Liver (tissue), 9 donors: ENCODE measurements around the gene RPH3AL. TPM values are rescaled to one million over a fixed set of nuclear protein-coding genes. Genes with fewer than 3 reads are reported as not detected.

Experiments used
- DNase-seq: peaks from one replicate; pipeline ENCODE4 v3.0.0-alpha.2; 2017; ENCODE audit warnings: low spot score
- H3K27ac ChIP-seq, 2 donors: one replicate each; pipeline ENCODE4 v1.7.0; 2013; ENCODE audit warnings: inconsistent platforms in 2 of 2, low read length in 2 of 2, control low read depth in 1 of 2, low read depth in 1 of 2, mild to moderate bottlenecking in 1 of 2
- H3K27me3 ChIP-seq, 4 donors: one replicate each; pipeline versions ENCODE4 v1.6.1 to v1.7.0; 2013; ENCODE audit warnings: low read length in 3 of 4, inconsistent platforms in 1 of 4, mild to moderate bottlenecking in 1 of 4, moderate library complexity in 1 of 4; ENCODE audit not compliant: control insufficient read depth in 4 of 4, insufficient read depth in 4 of 4
- H3K36me3 ChIP-seq, 4 donors: one replicate each; pipeline versions ENCODE4 v1.6.1 to v1.7.0; 2013; ENCODE audit warnings: low read length in 3 of 4, mild to moderate bottlenecking in 3 of 4, low read depth in 1 of 4, moderate library complexity in 1 of 4; ENCODE audit not compliant: control insufficient read depth in 4 of 4, insufficient read depth in 3 of 4
- H3K4me1 ChIP-seq, 4 donors: one replicate each; pipeline versions ENCODE4 v1.6.1 to v1.7.0; 2013; ENCODE audit warnings: low read length in 3 of 4, mild to moderate bottlenecking in 3 of 4, moderate library complexity in 1 of 4; ENCODE audit not compliant: control insufficient read depth in 4 of 4, insufficient read depth in 4 of 4
- H3K4me3 ChIP-seq, 3 donors: one replicate each; pipeline versions ENCODE4 v1.6.1 to v1.7.0; 2013; ENCODE audit warnings: low read length in 3 of 3, control low read depth in 1 of 3, low read depth in 1 of 3, mild to moderate bottlenecking in 1 of 3
- H3K9ac ChIP-seq, 2 donors: one replicate each; pipeline ENCODE4 v1.7.0; 2013; ENCODE audit warnings: low read length in 2 of 2, mild to moderate bottlenecking in 2 of 2, moderate library complexity in 2 of 2, control low read depth in 1 of 2, low read depth in 1 of 2
- H3K9me3 ChIP-seq, 4 donors: one replicate each; pipeline versions ENCODE4 v1.6.1 to v1.7.0; 2013; ENCODE audit warnings: low read length in 3 of 4; ENCODE audit not compliant: control insufficient read depth in 4 of 4
- CTCF ChIP-seq: fragments of 150-350 bp; IDR thresholded peaks from 2 replicates; pipeline ENCODE4 v1.5.1; 2017; ENCODE audit warnings: improper control_type of control experiment, low read depth, low read length; ENCODE audit not compliant: missing input control
- EGR1 ChIP-seq, 2 donors: IDR thresholded peaks; 2 replicates each; pipeline ENCODE4 v1.6.1; 2016 to 2018; ENCODE audit warnings: antibody characterized with exemption in 2 of 2, low read depth in 2 of 2
- FOXA1 ChIP-seq: IDR thresholded peaks from 2 replicates; pipeline ENCODE4 v1.6.1; 2016; ENCODE audit warnings: antibody characterized with exemption
- FOXA2 ChIP-seq: IDR thresholded peaks from 2 replicates; pipeline ENCODE4 v1.6.1; 2016; ENCODE audit warnings: antibody characterized with exemption
- GABPA ChIP-seq, 2 donors: IDR thresholded peaks in 1 of 2; conservative IDR thresholded peaks in 1 of 2; 2 replicates each; pipeline ENCODE4 v1.6.1; 2016; ENCODE audit warnings: antibody characterized with exemption in 2 of 2, mild to moderate bottlenecking in 1 of 2, moderate library complexity in 1 of 2
- HNF4A ChIP-seq, 2 donors: conservative IDR thresholded peaks; 2 replicates each; pipeline ENCODE4 v1.6.1; 2016; ENCODE audit warnings: antibody characterized with exemption in 2 of 2, mild to moderate bottlenecking in 2 of 2
- HNF4G ChIP-seq: IDR thresholded peaks from 2 replicates; pipeline ENCODE4 v1.6.1; 2016; ENCODE audit warnings: antibody characterized with exemption
- JUND ChIP-seq, 2 donors: IDR thresholded peaks; 2 replicates each; pipeline ENCODE4 v1.6.1; 2016; ENCODE audit warnings: antibody characterized with exemption in 2 of 2
- MAX ChIP-seq: IDR thresholded peaks from 2 replicates; pipeline ENCODE4 v1.6.1; 2016; ENCODE audit warnings: antibody characterized with exemption
- NR2F2 ChIP-seq: IDR thresholded peaks from 2 replicates; pipeline ENCODE4 v1.6.1; 2016; ENCODE audit warnings: antibody characterized with exemption
- RAD21 ChIP-seq, 2 donors: IDR thresholded peaks; 2 replicates each; pipeline ENCODE4 v1.6.1; 2016; ENCODE audit warnings: antibody characterized with exemption in 2 of 2, mild to moderate bottlenecking in 2 of 2
- REST ChIP-seq: IDR thresholded peaks from 2 replicates; pipeline ENCODE4 v1.6.1; 2016; ENCODE audit warnings: antibody characterized with exemption, mild to moderate bottlenecking
- RXRA ChIP-seq, 2 donors: IDR thresholded peaks; 2 replicates each; pipeline ENCODE4 v1.6.1; 2017 to 2018; ENCODE audit warnings: antibody characterized with exemption in 2 of 2, mild to moderate bottlenecking in 1 of 2
- SP1 ChIP-seq: IDR thresholded peaks from 2 replicates; pipeline ENCODE4 v1.6.1; 2018; ENCODE audit warnings: antibody characterized with exemption, mild to moderate bottlenecking
- TAF1 ChIP-seq: conservative IDR thresholded peaks from 2 replicates; pipeline ENCODE4 v1.6.1; 2016; ENCODE audit warnings: antibody characterized with exemption, mild to moderate bottlenecking
- YY1 ChIP-seq: IDR thresholded peaks from 2 replicates; pipeline ENCODE4 v1.6.1; 2016; ENCODE audit warnings: antibody characterized with exemption, mild to moderate bottlenecking
- ZBTB33 ChIP-seq: IDR thresholded peaks from 2 replicates; pipeline ENCODE4 v1.6.1; 2016; ENCODE audit warnings: antibody characterized with exemption
- WGBS: extraction: QIAGEN DNeasy Blood & Tissue Kit; methylation state at CpG from one replicate; pipeline ENCODE4 v1.1.7; 2013; 5-methylcytosine and 5-hydroxymethylcytosine counted together
- polyA plus RNA-seq, 2 donors: library from polyadenylated mRNA; stranded (reverse) in 1 of 2; unstranded in 1 of 2; fragments of 200-250 nt in 1 of 2; fragments of >200 nt in 1 of 2; fragmentation: Nextera tagmentation in 1 of 2; extraction: Ambion mirVana in 1 of 2; gene quantifications; one replicate each; pipeline versions ENCODE4 v1.2.1 to v1.2.3, GENCODE V29; 2013 to 2015
- total RNA-seq, 2 donors: library from RNA; depleted of rRNA; stranded (reverse); fragments of >200 nt; gene quantifications; one replicate each; pipeline ENCODE4 v1.2.3, GENCODE V29; 2014
- TF ChIP-seq, protein P1 (sequence below): IDR thresholded peaks from 2 replicates; pipeline ENCODE4 v1.6.1; 2016; ENCODE audit warnings: antibody characterized with exemption
- donor health status: healthy.
- donor health status: healthy.
- donor health status: healthy.
- donor health status: healthy.
- donor health status: healthy.

Gene RPH3AL
- total and polyA plus RNA-seq, 4 donors, result 8.5 to 52.5 (median 13.9) TPM

DNA sequence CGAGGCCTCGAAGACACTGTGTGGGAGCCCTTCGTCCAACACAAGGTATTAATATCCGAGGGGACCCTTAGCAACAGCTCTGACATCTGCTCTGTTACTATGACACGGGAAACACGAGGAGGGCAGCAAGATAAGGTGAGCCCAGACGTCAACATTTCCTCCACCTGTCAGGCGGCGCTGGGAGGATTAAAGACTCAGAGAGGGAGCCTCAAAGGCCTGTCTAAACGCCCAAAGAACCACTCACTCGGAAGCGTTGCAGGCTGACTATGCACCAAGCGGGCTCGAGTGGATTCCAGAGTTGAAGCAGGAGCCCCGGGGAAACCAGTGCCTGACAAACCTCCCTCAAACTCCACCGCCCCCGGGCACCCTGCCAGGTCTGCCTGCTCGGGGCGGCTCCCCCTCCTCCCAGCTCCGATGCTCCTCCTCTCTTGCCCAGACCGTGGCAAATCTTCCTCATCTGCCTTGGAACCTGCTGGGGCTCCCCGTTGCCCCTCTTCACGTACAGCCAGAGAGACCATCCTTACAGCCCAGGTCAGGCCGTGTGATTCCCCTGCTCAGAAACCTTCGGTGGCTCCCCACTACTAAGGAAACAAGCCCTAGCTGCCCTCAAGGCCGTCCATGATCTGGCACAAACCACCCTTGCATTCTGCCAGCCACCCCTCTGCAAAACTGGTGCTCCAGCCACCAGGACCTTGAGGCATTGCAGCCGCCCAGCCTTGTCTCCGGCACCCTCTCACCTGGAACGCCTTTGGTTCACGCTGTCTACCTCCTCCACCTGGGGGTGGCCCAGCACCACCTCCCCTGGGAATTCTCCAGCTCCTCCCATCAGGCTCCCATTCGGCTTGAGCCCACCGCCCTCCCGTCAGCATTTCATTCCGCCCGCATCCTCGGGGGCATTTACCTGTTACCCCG is 16.2 kb downstream of the RPH3AL start:
- DNase-seq, result no peak
- Histone ChIP-seq H3K36me3 (peaks cover 0 to 4% (median 1%) of the 10 kb centered on the region in 4 donors), H3K4me3 (no peak overlapping the region), H3K27ac (peak overlapping the region; percentile 32 to 35), H3K4me1 (peaks cover 21 to 34% (median 26%) of the 10 kb centered on the region in 4 donors), H3K27me3 (no peaks in the 10 kb centered on the region), H3K9ac (no peak overlapping the region), H3K9me3 (no peaks in the 10 kb centered on the region)
- TF ChIP-seq EGR1 (IDR thresholded peaks at IDR 0.05; ENCODE audit: low read depth in 2 of 2), result no peak
- no peak for TF ChIP-seq NR2F2
- no peak for TF ChIP-seq GABPA (IDR thresholded peaks at IDR 0.05 in 1 of 2, conservative IDR thresholded peaks at IDR 0.05 in 1 of 2)
- no peak for TF ChIP-seq MAX
- no peak for TF ChIP-seq RAD21 (IDR thresholded peaks at IDR 0.05)
- TF ChIP-seq TAF1, result no peak
- TF ChIP-seq YY1, result no peak
- TF ChIP-seq, protein P1, sequence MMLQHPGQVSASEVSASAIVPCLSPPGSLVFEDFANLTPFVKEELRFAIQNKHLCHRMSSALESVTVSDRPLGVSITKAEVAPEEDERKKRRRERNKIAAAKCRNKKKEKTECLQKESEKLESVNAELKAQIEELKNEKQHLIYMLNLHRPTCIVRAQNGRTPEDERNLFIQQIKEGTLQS, result no peak
- no peak for TF ChIP-seq SP1
- no peak for TF ChIP-seq RXRA (IDR thresholded peaks at IDR 0.05)
- TF ChIP-seq FOXA2, result no peak
- no peak for TF ChIP-seq FOXA1
- no peak for TF ChIP-seq HNF4A (conservative IDR thresholded peaks at IDR 0.05)
- TF ChIP-seq REST, result no peak
- no peak for TF ChIP-seq JUND (IDR thresholded peaks at IDR 0.05)
- TF ChIP-seq CTCF, result no peak
- TF ChIP-seq HNF4G, result no peak
- TF ChIP-seq ZBTB33, result no peak
- 58% methylated on average over 37 of the region's 37 CpGs for WGBS
